GM19452 (cell line): ENCODE data around the gene CNST.
A peak's percentile ranks its signal among the peaks of the same experiment; 100 is the strongest.
"Not testable (repeated sequence)": the region's sequence is repeated elsewhere in the genome, so short reads cannot be mapped to it uniquely, and the experiment has no call there.

Experiments
- ATAC-seq: cut with Tn5 transposase; IDR thresholded peaks from one replicate; pipeline ENCODE4 v1.9.1; 2021; ENCODE audit not compliant: unreplicated experiment

CNST gene

GRCh38 chr1:246583056-246583440 lies 16.8 kb downstream of the CNST start:
- no peak for ATAC-seq

- no peak for ATAC-seq
These were observed 17.4 kb downstream of the CNST start for GRCh38 chr1:246583448-246584185.

GRCh38 chr1:246587032-246587431 lies 20.8 kb downstream of the CNST start:
- no peak for ATAC-seq

- ATAC-seq, result no peak
These were observed 21.4 kb downstream of the CNST start for GRCh38 chr1:246587606-246588005.

DNA sequence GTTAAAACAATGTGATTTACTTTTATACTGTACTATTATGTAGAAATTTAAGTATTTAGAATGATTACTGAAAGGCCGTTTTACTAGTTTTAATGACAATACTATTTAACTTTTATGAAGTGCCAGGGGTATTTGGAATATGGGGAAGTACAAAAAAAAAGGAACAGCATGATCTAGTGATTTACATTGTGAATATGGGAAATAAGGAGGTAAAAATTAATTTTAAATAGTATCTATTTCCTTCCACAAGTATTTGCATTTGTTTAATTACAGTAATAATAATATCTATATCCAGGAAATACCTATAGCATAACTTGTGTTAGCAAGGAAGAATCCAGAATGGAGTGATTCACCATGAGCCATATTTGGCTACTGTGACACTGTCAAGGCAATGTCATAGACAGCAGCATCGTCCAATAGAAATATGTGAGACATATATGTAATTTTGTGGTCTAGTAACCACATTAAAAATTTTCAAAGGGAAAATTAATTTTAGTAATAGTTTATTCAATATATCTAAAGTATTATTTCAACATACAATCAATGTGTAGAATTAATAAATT lies 22.0 kb downstream of the CNST start:
- ATAC-seq, result no peak

- not testable (repeated sequence) for ATAC-seq
These were observed 23.7 kb downstream of the CNST start for GRCh38 chr1:246589919-246590318.

DNA sequence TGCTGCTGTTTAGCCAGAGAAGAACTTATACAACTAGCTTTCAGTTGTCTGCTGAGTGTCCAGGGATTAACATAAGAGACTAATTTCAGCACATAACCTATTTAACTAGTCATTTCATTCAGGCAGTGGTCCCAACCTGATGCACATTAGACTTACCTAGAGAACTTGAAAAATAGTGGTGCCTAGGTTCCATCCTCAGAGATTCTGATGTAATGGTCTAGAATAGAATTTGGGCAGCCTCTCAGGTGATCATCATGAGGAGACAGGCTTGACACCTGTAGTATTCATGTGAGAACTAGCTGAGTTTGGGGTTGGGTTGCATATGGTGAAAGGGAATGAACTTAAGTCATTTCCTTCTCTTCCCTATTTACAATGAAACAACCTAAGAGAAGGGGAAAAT lies 24.8 kb downstream of the CNST start:
- peak; percentile 36 for ATAC-seq

DNA sequence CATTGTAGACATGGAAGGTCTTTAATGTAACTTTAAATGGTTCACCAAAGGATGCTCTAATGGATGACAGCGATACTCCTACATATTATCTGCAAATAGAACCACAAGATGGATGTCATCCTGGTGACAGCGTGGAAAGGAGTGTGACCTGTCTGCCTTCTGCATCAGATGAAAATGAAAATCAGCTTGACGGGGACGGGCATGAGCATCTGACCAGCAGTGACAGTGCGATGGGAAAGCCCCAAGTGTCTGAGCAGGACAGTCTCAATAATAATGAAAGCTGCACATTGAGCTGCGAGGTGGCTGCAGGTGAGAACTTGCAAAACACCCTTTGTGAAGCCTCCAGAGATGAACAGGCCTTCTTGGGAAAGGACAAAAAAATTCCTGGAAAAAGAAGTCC lies 25.2 kb downstream of the CNST start:
- ATAC-seq, result peak; percentile 95

GRCh38 chr1:246591958-246592357 lies 25.7 kb downstream of the CNST start:
- no peak for ATAC-seq

GRCh38 chr1:246592695-246593094 lies 26.4 kb downstream of the CNST start:
- no peak for ATAC-seq

GRCh38 chr1:246595146-246595545 lies 28.9 kb downstream of the CNST start:
- no peak for ATAC-seq

GRCh38 chr1:246597340-246597739 lies 31.1 kb downstream of the CNST start:
- no peak for ATAC-seq

- no peak for ATAC-seq
These were observed 31.7 kb downstream of the CNST start for GRCh38 chr1:246597971-246598370.

GRCh38 chr1:246599315-246599714 lies 33.1 kb downstream of the CNST start:
- ATAC-seq, result no peak

DNA sequence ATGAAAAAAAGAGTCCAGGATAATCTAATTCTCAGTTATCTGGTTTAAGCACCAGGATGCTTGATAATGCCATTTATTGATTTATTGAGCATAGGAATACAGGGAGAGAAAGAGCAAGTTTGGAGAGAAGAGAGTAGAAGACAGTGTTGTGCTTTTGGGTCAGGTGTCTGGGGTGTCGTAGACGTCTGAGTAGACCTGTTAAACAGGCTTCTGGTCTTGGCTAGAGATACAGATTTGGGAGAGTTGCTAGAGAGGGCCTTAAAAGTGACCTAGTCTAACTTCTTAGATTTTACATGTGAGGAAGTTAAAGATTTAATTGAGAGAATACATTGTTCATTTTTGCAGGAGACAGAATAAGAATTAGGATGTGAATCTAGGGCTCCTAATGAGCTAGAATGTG lies 34.3 kb downstream of the CNST start:
- ATAC-seq, result no peak

DNA sequence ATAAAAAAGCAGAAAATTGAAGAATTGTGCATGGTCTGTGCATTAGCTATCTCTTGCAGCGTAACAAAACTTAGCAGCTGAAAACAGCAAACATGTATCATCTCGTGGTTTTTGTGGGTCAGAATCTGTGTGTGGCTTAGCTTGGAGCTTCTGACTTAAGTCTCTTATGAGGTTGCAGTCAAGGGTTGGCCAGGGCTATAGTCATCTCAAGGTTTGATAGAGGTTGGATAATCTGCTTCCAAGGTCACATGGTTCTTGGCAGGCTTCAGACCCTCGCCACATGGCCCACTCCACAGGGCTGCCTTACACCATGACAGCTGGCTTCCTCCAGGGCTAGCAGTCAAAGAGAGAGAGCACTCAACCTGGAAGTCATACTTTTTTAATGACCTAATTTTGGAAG lies 35.9 kb downstream of the CNST start:
- ATAC-seq, result peak; percentile 56

- not testable (repeated sequence) for ATAC-seq
These were observed 39.0 kb downstream of the CNST start for GRCh38 chr1:246605231-246605630.

DNA sequence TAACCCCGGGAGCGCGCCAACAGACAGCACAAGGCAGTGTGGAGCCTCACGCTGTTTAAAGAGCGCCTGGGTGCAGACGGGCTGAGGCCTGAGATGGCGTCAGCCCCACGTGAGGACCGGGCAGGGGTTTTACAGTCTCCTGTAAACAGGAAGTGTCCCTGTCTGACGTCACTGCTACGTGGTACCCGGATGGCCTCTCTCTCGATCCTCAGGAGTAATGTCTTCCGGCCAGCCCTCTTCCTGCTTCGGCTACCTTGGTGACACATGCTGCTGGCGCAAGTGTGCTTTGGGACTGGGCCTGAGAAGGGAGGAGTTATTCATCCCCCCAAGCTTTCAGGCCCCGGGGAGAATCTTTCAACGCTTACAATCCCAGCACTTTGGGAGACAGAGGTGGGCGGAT lies 41.2 kb downstream of the CNST start:
- no peak for ATAC-seq

DNA sequence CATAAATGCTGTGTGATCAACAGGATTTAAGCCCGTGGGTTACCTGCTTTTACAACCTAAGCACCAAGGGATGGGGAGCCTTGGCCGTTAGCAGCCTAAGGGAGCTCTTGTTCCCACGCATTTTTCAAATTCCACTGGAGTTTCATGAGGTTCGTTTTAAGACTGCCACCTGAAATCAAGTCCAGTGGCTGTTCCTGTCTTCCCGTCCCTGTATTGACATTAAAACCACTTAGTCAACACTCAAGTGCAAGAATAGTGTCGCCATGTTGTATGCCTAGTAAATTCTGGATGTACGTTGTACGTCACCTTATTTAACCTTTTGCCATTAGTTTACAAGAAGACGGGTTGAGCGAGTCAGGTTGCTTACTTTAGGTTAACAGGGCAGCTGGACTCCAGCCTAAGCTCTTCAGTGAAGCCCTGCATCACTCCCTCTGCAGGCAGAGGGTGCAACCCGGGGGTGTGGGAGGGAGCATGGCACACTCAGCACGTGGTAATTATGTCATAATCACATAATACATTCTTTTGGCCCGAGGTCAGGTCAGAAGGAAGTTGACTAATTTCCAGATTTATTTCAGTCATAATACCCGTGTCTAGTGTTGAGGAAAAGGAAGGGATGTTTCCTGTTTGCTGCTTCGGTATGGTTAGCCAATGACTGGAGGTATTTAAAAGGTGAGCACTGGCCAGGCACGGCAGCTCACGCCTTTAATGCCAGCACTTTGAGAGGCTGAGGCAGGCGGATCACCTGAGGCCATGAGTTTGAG lies 42.5 kb downstream of the CNST start:
- peak; percentile 79 for ATAC-seq

DNA sequence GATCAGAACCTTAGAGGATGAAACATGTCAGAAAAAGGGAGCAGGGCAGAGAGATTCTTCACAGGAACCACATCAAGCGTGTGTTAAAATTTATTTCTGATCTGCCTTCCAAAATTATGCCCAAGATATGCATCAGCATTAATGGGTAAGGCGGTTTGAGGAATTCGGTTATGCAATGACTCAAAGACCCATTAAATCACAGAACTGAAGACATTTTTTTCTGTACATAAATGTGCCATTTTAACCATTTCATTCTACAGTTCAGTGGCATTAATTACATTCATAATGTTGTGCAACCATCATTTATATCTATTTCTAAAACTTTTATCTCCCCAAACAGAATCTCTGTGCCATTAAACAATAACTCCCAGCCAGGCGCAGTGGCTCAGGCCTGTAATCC lies 43.4 kb downstream of the CNST start:
- no peak for ATAC-seq

DNA sequence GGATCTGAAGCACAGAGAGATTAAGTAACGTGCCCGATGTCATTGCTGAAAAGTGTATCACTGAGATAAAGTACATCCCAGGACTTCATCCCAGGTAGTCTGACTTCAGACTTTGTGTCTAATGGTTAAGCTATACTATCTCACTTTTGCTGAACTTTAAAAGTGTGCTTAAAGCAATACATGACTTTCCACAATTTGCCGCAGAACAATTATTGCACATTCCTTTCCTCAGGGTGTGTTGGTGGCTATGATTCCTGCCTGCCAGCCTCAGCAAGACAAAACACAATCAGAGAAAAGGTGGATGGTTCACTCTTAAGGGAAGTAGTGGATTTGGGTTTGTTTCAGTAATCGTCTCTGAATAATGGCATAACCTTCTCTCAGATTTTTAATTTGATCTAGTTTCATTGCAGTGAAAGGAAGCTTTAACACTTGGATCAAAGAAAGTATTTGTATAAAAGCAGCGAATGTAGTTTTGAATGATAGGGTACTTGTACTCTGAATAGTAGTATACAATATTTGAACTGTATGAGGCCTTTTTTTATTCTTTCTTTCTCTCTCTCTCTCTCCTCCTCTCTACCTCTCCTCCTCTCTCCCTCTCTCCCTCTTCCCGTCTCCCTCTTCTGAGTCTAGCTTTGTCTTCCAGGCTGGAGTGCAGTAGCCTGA lies 47.0 kb downstream of the CNST start:
- no peak for ATAC-seq

DNA sequence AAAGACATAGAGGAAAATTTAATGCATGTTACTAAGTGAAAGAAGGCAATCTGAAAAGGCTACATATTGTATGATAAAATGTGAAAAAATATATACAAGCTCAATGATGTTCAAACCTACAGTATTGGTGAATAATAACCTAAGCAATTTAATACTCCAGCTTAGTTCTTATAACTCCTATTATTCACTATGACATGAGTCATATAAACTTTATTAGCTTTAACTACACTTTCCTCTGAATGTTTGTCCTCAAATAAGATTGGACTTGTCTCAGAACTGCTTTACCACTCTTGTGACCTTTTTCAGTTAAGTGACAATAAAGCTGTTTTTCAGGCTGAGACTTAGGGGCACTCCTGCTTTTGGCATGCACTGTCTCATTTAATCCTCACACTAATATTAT lies 50.9 kb downstream of the CNST start:
- ATAC-seq, result no peak
